Central memory CD4-positive, alpha-beta T cell (primary cell): Measurements from ENCODE around the gene COL5A1.

Experiments used
- DNase-seq: peaks from one replicate; pipeline ENCODE4 v3.0.0; 2022

The COL5A1 gene

DNA sequence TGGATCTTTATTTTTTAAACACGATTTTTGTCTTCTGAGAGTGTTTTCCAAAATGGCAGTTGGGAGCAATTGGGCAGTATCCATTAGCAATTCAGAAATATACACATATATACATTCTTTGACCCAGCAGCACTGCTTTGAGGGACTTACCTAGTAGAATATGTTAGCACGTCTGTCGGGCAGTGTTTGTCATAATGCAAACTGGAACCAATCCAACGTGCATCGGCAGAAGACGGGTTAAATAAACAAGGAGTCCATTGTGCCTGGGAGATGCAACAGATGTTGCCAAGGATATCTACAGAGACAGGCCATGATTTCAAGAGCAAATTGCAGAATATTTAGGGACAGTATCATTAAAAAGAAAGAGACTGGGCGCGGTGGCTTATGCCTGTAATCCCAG lies 107.0 kb downstream of the COL5A1 start:
- DNase-seq: no peak

GRCh38 chr9:134750450-134751155 lies 109.0 kb downstream of the COL5A1 start:
- DNase-seq: no peak

GRCh38 chr9:134751622-134752021 lies 110.0 kb downstream of the COL5A1 start:
- DNase-seq: no peak

GRCh38 chr9:134752471-134753168 lies 111.0 kb downstream of the COL5A1 start:
- no peak for DNase-seq

DNA sequence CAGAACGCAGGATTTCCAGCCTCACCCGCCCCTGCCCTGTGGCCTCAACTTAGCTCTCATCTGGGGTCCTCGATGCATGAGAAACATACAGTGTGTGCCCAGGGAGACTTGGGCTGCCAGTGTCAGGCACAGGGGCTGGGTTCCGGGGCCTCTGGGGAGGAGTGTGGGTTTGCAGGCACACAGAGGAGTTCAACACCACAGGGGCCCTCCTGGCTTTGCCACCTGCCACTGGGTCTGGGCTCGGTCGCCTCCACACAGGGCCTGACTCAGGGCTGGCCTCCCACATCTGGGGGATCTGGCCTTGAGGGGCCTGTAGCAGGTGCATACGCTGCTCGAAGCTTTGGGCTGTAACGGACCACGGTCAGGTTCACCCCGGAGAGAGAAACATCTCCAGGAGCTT lies 111.6 kb downstream of the COL5A1 start:
- no peak for DNase-seq

DNA sequence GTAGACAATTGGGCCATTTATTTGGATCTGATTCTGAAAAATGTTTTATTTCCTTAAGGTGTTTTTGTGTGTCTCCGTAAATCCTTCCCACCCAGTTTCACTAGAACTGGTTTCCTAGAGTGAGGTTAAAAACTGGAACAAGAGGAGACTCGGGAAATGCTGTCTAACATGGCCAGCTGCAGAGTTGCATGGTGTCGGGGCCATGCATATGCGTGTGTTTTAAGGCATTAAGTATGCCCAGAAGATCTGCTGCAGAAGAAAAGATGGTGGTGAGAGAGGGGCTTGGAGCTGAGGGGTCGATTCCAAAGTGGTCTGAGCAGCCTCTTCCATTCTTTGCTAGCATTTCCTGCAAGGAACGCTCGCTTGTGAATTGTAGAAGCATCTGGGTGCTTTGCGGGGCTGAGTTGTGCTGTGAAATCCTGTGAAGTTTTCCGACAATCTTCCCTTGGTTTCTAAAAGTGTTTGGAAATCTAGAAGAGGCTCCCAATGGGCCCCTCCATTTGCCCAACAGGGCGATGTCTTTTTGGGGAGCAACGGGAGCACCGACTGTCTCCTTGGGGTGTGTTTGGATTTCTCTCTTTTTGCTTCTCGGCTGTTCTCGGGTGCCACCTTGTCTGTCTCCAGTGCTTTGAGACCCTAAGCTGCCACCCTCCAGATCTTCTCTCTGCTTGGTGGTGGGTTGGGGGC lies 113.8 kb downstream of the COL5A1 start:
- no peak for DNase-seq

DNA sequence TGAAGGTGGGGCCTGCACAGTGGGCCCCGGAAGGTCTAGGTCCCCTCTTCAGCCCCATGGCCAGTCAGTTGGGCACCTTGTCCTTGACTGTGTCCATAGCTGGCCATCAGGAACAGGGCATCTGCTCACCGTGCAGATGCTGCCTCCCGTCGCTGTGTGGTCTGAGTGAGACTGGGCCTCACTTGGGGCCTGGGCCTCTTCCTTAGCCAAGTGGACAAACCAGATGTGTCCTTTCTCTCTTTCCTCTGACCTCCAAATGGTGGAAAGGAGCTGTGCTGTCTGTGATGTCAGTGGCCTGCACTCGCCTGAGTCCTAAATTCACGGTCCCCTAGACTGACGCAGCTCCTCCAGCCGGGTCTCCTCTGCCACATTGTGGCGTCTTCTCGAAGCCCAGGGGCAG lies 114.5 kb downstream of the COL5A1 start:
- DNase-seq: no peak

GRCh38 chr9:134757216-134757975 lies 115.8 kb downstream of the COL5A1 start:
- no peak for DNase-seq

DNA sequence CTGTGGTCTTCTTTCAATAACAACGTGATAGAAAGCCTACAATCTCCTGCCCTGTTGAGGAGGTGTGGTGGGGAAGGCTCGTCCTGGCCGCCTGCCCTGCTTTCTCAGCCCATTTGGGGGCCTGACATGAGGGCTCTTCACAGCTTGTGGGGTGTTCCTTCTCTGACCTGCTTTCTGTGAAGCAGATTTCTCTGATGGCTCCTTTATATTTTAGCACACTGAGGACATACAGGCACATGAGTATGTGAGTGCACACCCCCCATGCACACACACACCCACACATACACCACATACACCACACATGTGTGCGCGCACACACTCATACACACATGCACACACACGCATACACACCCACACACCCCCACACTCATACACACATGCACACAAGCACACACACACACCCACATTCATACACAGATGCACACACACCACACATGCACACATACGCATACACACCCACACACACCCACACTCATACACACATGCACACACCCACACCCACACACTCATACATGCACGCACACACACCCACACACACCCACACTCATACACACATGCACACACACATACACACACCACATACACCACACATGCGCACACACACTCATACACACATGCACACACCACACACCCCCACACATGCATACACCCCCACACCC lies 117.5 kb downstream of the COL5A1 start:
- DNase-seq: no peak

- no peak for DNase-seq
Observed at GRCh38 chr9:134759913-134760312, 118.3 kb downstream of the COL5A1 start.

DNA sequence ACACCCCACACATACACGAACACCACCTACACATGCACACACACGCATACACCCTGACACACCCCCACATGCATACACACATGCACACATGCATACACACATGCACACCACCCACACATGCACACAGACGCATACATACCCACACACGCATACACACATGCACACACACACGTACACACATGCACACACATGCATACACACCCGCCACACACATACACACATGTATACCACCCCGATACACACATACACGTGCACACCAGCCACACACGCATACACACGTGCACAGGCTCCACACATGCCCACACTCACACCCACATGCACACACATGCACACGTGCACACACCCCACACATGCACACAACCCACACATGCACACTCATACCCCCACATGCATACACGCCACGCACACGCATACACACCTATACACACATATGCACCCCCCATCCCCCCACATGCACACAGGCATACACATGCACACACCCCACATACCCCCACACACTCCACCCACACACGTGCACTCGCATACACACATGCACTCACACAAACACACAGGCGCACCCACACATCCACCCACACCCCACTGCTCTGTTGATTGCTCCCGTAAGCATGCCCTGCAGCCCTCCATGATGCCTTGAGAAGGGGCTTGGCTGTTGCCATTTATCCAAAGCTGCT lies 119.3 kb downstream of the COL5A1 start:
- no peak for DNase-seq

GRCh38 chr9:134764473-134765269 lies 123.1 kb downstream of the COL5A1 start:
- no peak for DNase-seq

DNA sequence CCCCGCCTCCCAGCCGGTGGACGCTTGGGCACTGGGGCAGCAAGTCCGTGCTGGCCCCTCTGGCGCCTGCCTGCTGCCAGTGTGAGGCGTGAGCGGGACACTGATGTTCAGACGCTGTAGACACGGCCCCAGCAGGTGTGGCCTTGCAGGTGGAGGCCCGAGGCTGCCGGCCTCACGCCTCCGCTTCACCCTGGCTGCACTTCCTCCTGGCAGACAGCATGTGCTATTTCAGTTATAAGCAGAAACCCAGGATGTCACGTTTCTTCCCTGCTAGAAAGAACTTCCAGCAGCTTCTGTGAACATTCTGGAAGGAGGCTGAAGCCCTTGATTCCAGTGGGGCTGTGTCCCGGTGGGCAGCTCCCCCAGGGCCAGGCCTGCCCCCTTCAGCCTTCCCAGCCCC lies 124.2 kb downstream of the COL5A1 start:
- no peak for DNase-seq

DNA sequence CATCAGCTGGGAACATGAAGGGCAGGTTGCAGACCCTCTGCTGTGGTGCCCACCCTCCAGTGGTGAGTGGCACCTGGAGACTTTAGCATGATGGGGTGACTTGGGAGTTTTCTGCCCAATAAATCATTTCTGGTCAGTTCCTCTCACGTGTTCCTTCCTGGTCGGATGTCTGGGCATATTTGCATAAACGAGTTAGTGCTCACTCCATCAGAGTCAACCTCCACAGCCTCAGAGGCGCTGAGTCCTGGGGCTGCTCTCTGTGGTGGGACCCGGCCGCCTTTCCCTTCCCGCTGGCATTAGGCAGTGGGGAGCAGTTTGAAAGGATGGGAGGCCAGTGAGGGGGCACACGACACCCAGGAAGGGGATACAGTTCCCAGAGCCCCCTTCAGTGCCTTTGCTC lies 125.0 kb downstream of the COL5A1 start:
- no peak for DNase-seq

DNA sequence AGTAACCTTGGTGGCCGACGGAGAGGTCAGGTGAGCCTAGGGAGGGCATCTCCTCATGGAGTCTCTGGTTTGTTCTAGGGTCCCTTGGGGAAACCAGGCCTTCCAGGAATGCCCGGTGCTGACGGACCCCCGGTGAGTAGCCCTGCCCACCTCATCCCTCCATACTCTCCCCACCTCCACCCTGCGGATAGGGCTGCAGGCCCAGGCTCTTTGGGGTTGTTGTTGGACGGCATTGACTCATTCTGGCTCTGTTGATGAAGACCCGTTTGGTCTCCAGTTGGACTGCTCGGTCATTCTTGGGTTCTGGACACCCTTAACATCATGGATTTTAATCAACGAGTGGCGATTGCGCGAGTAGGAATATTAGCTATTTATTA lies 126.7 kb downstream of the COL5A1 start:
- no peak for DNase-seq

DNA sequence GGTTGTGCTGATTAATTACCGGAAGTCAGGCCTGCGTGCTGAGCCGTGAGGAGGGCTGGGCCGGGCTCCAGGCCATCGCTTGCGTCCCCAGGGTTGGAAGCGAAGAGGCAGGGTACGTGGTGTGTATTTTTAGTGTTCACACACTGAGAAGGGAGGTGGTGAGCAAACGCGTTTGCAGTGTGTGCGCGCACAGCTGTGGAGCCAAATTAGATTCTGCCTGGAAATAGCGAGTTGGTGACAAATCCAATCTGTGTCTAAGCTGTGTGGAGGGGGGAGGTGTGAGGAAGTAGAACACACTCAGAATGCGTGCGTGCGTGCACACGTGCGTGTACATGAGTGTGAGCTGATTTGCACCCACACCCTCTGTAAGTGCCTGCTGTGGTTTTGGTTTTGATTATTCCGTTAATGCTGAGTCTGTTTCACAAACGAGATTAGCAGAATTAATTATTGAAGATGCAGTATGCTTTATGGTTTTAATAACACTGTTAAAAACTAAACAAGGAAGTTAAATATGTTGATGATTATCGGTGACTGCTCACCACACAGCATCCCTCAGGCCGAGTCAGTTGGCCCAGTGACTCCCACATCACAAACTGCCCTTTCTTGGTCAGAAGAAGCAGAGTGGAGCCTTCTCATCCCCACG lies 127.2 kb downstream of the COL5A1 start:
- DNase-seq: no peak

DNA sequence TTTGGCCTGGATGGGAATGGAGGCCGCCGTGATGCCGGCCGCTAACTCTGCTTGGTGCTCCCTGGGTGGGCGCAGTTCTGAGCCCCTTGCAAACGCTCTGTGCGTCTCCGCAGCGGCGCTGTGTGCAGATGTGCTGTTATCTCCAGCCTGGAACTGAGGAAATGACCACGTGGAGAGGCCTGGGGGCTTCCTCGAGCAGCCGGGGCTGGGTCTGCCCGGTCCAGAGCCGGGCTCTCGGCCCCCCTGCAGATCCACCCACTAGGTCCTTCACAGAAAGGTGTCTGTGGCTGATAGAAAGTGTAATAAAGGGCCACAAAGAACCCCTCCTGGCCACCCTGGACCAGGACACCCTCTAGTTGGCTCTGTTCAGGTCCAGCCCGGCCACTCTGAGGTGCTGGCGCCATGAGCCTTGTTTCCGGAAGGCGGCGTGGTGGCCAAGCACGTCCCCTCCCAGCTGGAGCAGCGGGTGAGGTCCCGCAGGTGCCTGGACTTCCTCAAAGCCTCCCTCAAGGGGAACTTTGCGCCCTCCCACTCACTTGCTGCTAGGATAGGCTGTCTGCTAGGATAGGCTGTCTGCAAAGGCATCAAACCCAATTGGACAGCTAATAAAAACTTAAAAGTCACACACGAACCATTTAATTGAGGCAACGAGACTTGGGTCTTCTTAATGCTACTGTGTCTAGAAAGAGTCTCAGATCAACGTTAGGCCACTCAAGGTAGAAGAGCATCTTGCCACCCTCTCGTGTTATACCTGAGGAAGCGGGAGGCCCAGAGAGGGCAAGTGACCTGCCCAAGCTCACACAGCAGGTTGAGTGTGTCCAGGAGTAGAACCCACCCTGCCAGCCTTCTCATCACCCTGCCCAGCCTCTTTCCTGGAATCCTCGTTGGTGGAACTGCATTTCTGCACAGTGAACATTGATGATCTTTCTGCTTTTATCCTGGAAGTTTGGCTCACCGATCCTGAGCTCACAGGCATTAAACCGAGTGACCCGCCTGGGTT lies 129.7 kb downstream of the COL5A1 start:
- DNase-seq: no peak

DNA sequence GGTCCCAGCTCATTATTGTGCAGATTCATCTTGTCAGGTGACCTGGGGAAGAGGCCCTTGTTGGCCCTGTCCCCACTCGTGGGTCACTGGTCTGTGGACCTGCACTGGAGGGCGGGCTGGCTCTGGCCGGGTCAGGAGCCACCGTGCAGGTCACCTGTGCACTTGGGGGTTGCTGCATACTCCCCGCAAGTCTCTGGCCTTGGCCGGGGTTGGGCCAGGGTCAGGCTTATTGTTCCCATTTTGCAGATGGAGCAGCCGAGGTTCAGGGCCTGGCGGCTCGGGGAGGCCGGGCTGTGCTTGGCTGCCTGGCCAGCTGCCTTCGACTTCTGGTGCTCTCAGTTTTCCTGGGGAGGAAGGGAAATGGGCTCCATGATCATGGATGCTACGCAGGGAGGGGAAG lies 130.7 kb downstream of the COL5A1 start:
- DNase-seq: no peak

DNA sequence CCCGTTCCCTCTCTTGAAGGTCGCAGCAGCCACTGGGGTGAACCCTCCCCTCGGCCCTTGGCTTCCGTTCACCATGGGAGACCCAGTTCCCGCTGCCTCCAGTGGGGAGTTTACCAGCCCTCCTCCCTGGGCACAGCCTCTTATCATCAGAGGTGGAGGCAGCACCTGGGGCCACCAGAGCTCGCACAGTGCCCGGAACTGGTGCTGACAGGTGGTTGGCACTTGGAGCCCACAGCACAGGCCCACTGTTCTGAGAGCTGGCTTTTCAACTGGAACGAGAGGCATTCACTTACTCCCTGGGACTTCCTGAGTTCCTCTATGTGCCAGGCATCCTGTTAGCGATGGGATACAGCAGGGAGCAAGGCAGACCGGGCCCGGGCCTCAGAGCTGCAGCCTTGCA lies 132.2 kb downstream of the COL5A1 start:
- no peak for DNase-seq

DNA sequence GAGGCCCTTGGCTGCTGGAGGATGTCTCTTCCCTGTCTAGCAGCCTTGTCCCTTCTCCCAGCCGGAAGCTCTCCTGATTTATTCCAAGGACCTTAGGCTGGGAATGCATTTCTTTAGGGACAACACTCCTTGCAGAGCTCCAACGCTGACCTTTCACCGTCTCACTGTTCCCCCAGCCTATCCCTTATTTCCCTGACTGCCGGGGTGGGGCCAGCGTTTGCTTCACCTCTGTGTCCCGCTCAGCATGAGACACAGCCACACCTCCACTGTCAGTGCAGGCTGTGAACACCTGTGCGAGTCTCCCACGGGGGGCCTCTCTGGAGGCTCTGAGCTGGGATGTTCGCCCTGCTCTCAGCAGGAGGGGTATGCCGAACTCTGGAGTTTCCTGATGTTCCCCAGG lies 132.8 kb downstream of the COL5A1 start:
- no peak for DNase-seq
